ENCODE measurements around the gene STAC2. TPM values are rescaled to one million over a fixed set of nuclear protein-coding genes. Genes with fewer than 3 reads are reported as not detected.

The STAC2 gene
- total RNA-seq, 1 experiment from 2014 or later, result 0.17 TPM

DNA sequence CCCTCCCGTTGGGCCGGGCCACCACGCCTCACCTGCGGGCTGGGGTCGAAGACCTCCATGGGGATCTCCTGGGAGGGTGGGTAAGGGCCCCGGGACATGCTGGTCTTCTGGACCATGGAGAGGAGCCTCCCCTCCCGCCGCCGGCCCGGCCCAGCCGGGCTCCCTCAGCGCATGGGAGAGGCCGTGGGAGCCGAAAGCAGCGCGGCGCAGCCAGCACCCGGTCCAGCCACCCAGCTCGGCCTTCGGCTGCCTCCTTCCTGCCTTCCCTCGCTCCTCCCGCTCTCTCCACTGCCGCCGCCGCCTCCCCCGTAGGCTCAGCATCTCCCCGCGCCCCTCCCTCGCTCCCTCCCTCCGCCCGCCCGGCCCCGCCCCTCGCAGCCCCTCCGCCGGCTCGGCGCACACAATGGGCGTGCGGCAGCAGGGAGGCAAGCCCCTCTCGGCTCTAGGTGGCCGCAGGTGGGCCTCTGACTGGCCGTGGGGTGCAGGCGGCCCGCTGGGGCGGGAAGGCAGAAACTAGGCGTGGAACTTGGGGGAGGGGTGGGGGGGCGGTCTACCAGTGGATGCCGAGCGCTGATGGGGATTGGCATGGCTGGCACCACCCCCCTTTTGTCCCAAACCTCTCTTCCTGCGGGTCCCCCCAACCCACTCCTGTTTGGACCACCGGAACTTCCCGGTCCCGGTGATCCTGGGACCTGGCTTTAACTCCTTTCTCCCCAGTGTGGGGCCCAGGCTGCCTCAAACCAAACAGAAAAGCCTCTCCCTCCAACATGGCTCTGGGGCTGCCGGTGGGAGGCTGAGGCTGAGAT is 28.2 kb downstream of the STAC2 start, which contains the start of gene CACNB1:
TSS of gene CACNB1 (minus strand) at position 290 of the 806 bp plus-strand sequence. CDS start at position 116, 174 bp downstream.
- POLR2A ChIA-PET (ENCODE audit: unreplicated experiment), result interaction anchor here (0.7 kb wide), 1 partner anchor 343 kb away, joined by 4 read pairs; no protein-coding TSS in a partner anchor
- Histone ChIP-seq H3K4me1 (replicated peaks; ENCODE audit: insufficient read depth) (peaks cover 33% of the 10 kb centered on the region), H3K4me3 (peak within 1 kb of the TSS; percentile 92), H3K9me2 (ENCODE audit: insufficient read depth) (no peaks in the 10 kb centered on the region), H3K36me3 (ENCODE audit: low read depth) (peaks cover 21% of the 10 kb centered on the region), H2AFZ (peak within 1 kb of the TSS; percentile 91), H3K27me3 (ENCODE audit: insufficient read depth, low read depth) (no peaks in the 10 kb centered on the region), H3K4me2 (peak within 1 kb of the TSS; percentile 90), H3K9me3 (ENCODE audit: insufficient read depth, low read depth) (no peaks in the 10 kb centered on the region), H4K20me1 (ENCODE audit: insufficient read depth) (peaks cover 15% of the 10 kb centered on the region), H3K79me2 (ENCODE audit: low read depth) (peaks cover 41% of the 10 kb centered on the region), H3F3A (ENCODE audit: insufficient read depth, low read depth) (peaks cover 46% of the 10 kb centered on the region), H3K27ac (no peak within 1 kb of the TSS)
- CTCF ChIA-PET, result interaction anchor here (0.6 to 0.7 kb wide), 2 partner anchors 35 to 153 kb away, joined by 4 to 6 read pairs; no protein-coding TSS in a partner anchor
- DNase-seq, result peak; percentile 53 to 78
- BruUV-seq (replicated peaks), result no TSS peak
- TF ChIP-seq, protein P1, sequence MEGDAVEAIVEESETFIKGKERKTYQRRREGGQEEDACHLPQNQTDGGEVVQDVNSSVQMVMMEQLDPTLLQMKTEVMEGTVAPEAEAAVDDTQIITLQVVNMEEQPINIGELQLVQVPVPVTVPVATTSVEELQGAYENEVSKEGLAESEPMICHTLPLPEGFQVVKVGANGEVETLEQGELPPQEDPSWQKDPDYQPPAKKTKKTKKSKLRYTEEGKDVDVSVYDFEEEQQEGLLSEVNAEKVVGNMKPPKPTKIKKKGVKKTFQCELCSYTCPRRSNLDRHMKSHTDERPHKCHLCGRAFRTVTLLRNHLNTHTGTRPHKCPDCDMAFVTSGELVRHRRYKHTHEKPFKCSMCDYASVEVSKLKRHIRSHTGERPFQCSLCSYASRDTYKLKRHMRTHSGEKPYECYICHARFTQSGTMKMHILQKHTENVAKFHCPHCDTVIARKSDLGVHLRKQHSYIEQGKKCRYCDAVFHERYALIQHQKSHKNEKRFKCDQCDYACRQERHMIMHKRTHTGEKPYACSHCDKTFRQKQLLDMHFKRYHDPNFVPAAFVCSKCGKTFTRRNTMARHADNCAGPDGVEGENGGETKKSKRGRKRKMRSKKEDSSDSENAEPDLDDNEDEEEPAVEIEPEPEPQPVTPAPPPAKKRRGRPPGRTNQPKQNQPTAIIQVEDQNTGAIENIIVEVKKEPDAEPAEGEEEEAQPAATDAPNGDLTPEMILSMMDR (conservative IDR thresholded peaks at IDR 0.05), result no peak
- TF ChIP-seq EZH2 (IDR thresholded peaks at IDR 0.05; ENCODE audit: low read depth), result no peak
- intact Hi-C loops (cut with micrococcal nuclease; ENCODE audit: unreplicated experiment), result no loop called here

GRCh38 chr17:39196808-39197291 is 28.9 kb downstream of the STAC2 start:
- H3K9me3 ChIP-seq (ENCODE audit: insufficient read depth, low read depth), result no peaks in the 10 kb centered on the region
- peak overlapping the region; percentile 92 for H3K4me3 ChIP-seq
- H4K20me1 ChIP-seq (ENCODE audit: insufficient read depth), result peaks cover 8% of the 10 kb centered on the region
- peaks cover 13% of the 10 kb centered on the region for H3K36me3 ChIP-seq (ENCODE audit: low read depth)
- H3K27ac ChIP-seq, result no peak overlapping the region
- peak overlapping the region; percentile 91 for H2AFZ ChIP-seq
- ChIA-PET POLR2A (ENCODE audit: unreplicated experiment) (no interaction called here), CTCF (interaction anchor here (0.6 to 2.0 kb wide), 3 partner anchors 36 to 152 kb away, joined by 4 to 6 read pairs (median 4); no protein-coding TSS in a partner anchor)
- peak overlapping the region; percentile 90 for H3K4me2 ChIP-seq
- H3K79me2 ChIP-seq (ENCODE audit: low read depth), result peaks cover 33% of the 10 kb centered on the region
- peaks cover 39% of the 10 kb centered on the region for H3F3A ChIP-seq (ENCODE audit: insufficient read depth, low read depth)
- TF ChIP-seq, protein P1 (conservative IDR thresholded peaks at IDR 0.05), result no peak
- no peak for TF ChIP-seq EZH2 (IDR thresholded peaks at IDR 0.05; ENCODE audit: low read depth)
- H3K9me2 ChIP-seq (ENCODE audit: insufficient read depth), result no peaks in the 10 kb centered on the region
- peak in 1 of 2 experiments; percentile 64 for DNase-seq
- no TSS peak for BruUV-seq (replicated peaks)
- peaks cover 26% of the 10 kb centered on the region for H3K4me1 ChIP-seq (replicated peaks; ENCODE audit: insufficient read depth)
- no peaks in the 10 kb centered on the region for H3K27me3 ChIP-seq (ENCODE audit: insufficient read depth, low read depth)
- intact Hi-C loops (cut with micrococcal nuclease; ENCODE audit: unreplicated experiment), result no loop called here

DNA sequence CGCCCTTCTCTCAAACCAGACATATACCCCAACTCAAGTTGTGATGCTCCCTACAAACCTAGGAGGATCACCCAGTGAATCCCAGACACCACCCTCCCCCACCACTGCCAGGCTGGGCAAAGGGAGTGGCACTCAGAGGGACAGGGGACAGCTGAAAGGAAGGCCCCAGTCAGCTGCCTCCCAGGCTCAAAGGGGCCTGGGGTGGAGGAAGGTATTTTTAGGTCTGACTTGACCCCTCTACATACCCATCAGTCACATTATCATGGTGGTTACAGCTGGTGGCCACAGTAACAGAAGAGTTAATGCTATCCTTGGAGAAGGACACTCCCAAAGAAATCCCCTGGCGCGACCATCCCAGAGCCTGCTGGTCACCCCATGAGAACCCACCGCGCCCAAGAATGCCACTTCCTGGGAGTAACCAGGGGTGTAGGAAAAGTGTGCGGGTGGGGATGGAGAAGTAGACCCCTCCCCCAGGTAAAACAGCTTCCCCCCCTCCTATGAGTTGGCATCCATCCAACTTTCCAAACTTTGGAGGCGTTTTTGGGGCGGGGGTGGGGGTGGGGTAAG is 29.4 kb downstream of the STAC2 start:
- Histone ChIP-seq H3F3A (ENCODE audit: insufficient read depth, low read depth) (peaks cover 34% of the 10 kb centered on the region), H3K79me2 (ENCODE audit: low read depth) (peaks cover 28% of the 10 kb centered on the region), H3K9me3 (ENCODE audit: insufficient read depth, low read depth) (no peaks in the 10 kb centered on the region), H3K27ac (no peak overlapping the region), H3K9me2 (ENCODE audit: insufficient read depth) (no peaks in the 10 kb centered on the region), H4K20me1 (ENCODE audit: insufficient read depth) (0 out of 2 replicates have a peak, but pooled peaks cover 2% of the 10 kb centered on the region), H3K4me3 (peak overlapping the region; percentile 92; the same call in 1 of the 2 replicates), H3K27me3 (ENCODE audit: insufficient read depth, low read depth) (no peaks in the 10 kb centered on the region), H2AFZ (no peak overlapping the region), H3K4me2 (peak overlapping the region; percentile 90), H3K36me3 (ENCODE audit: low read depth) (peaks cover 8% of the 10 kb centered on the region), H3K4me1 (replicated peaks; ENCODE audit: insufficient read depth) (peaks cover 21% of the 10 kb centered on the region)
- TF ChIP-seq EZH2 (IDR thresholded peaks at IDR 0.05; ENCODE audit: low read depth), result no peak
- TF ChIP-seq, protein P1 (conservative IDR thresholded peaks at IDR 0.05), result no peak
- ChIA-PET CTCF (interaction anchor here (2.0 kb wide), 1 partner anchor 43 kb away, joined by 4 read pairs; no protein-coding TSS in a partner anchor), POLR2A (ENCODE audit: unreplicated experiment) (interaction anchor here (0.6 kb wide), 1 partner anchor 1463 kb away, joined by 3 read pairs; no protein-coding TSS in a partner anchor)
- DNase-seq, result no peak
- TSS peak; percentile 22 for BruUV-seq (replicated peaks)
- intact Hi-C loops (cut with micrococcal nuclease; ENCODE audit: unreplicated experiment), result no loop called here

Measured in PC-9 (cell line).